GM12878 (cell line): ENCODE data around the gene CHCHD2. TPM values are rescaled to one million over a fixed set of nuclear protein-coding genes. Genes with fewer than 3 reads are reported as not detected.

Experiments
- ATAC-seq: fragments of 200-7000 bp; cut with Tn5 transposase; 3 replicates; pipeline ENCODE4 v1.9.1; 2020; ENCODE audit warnings: mild to moderate bottlenecking, moderate library complexity
- BruUV-seq: library from RNA; stranded (reverse); fragments of 400-500 nt; replicated peaks from 2 replicates; lab custom pipeline; 2021; lab: Mats Ljungman, UMichigan
- CTCF ChIA-PET: fragments of 300-600 bp; sonication (Branson Sonifier 250); formaldehyde crosslinking; extraction: SDS; loops from one replicate; lab custom pipeline; 2021; ENCODE audit warnings: inconsistent platforms; lab: Yijun Ruan, JAX
- POLR2A ChIA-PET: fragments of 350-600 bp; formaldehyde crosslinking; extraction: SDS; loops from one replicate; lab custom pipeline; 2021; ENCODE audit warnings: inconsistent platforms; lab: Charles Lee
- RAD21 ChIA-PET: fragments of 300-600 bp; sonication (Branson Sonifier 250); formaldehyde crosslinking; loops from one replicate; lab custom pipeline; 2023; ENCODE audit warnings: antibody characterized with exemption; ENCODE audit not compliant: unreplicated experiment; lab: Charles Lee
- SMC1A ChIA-PET: fragments of 300-600 bp; sonication (Branson Sonifier 250); formaldehyde crosslinking; loops from one replicate; lab custom pipeline; 2023; ENCODE audit not compliant: unreplicated experiment, uncharacterized antibody; lab: Charles Lee
- DNase-seq: peaks from one replicate; pipeline ENCODE4 v3.0.0-alpha.2; 2011; ENCODE audit warnings: low read depth, low spot score
- FAIRE-seq: peaks from 3 replicates; lab custom pipeline; 2011; peaks lifted over from hg19 to GRCh38; lab: Jason Lieb, UNC
- H2AFZ ChIP-seq: 2 replicates; pipeline ENCODE4 v1.6.0; 2011; ENCODE audit warnings: low read depth, low read length, control low read depth; ENCODE audit not compliant: control insufficient read depth
- H3K27ac ChIP-seq: 2 replicates; pipeline ENCODE4 v1.5.1; 2011; ENCODE audit warnings: control low read depth; ENCODE audit not compliant: control insufficient read depth, insufficient read depth
- H3K27me3 ChIP-seq, 2 experiments: replicated peaks in 1 of 2; 2 replicates each; pipeline versions ENCODE4 v1.6.0 to v1.6.1; 2011; ENCODE audit warnings: low read length in 1 of 2; ENCODE audit not compliant: control insufficient read depth in 2 of 2, insufficient read depth in 2 of 2
- H3K36me3 ChIP-seq, 2 experiments: 2 replicates each; pipeline ENCODE4 v1.5.1; 2011; ENCODE audit warnings: low read length in 1 of 2; ENCODE audit not compliant: control insufficient read depth in 2 of 2, insufficient read depth in 2 of 2
- H3K4me1 ChIP-seq: 2 replicates; pipeline ENCODE4 v1.6.1; 2011; ENCODE audit warnings: mild to moderate bottlenecking, low read length, moderate library complexity, mixed read lengths; ENCODE audit not compliant: control insufficient read depth, insufficient read depth
- H3K4me2 ChIP-seq: 2 replicates; pipeline ENCODE4 v1.6.0; 2011; ENCODE audit warnings: control low read depth; ENCODE audit not compliant: control insufficient read depth, insufficient read depth
- H3K4me3 ChIP-seq: fragments of 200-600 bp; sonication (generic); 2 replicates; pipeline ENCODE4 v1.5.1; 2016
- H3K79me2 ChIP-seq: 2 replicates; pipeline ENCODE4 v1.6.0; 2011; ENCODE audit warnings: low read length; ENCODE audit not compliant: control insufficient read depth, insufficient read depth
- H3K9ac ChIP-seq: 2 replicates; pipeline ENCODE4 v1.8.0; 2011; ENCODE audit warnings: low read length, control low read depth, mixed read lengths; ENCODE audit not compliant: control insufficient read depth, insufficient read depth
- H3K9me3 ChIP-seq: replicated peaks from 3 replicates; pipeline ENCODE4 v1.5.1; 2011; ENCODE audit warnings: mild to moderate bottlenecking, low read length; ENCODE audit not compliant: control insufficient read depth, insufficient read depth
- H4K20me1 ChIP-seq: 2 replicates; pipeline ENCODE4 v1.6.0; 2011; ENCODE audit not compliant: control insufficient read depth, insufficient read depth
- ASH2L ChIP-seq: fragments of 300-600, 200-600 bp; sonication (generic); IDR thresholded peaks from 2 replicates; pipeline ENCODE4 v1.6.1; 2017; ENCODE audit warnings: low read depth, mild to moderate bottlenecking, borderline replicate concordance
- BMI1 ChIP-seq: fragments of 450-650 bp; IDR thresholded peaks from 2 replicates; pipeline ENCODE4 v1.6.1; 2016; ENCODE audit warnings: mild to moderate bottlenecking, moderate library complexity, borderline replicate concordance
- BRCA1 ChIP-seq: IDR thresholded peaks from 2 replicates; pipeline ENCODE4 v1.6.1; 2011; ENCODE audit warnings: low read depth, low read length, improper control_type of control experiment
- CHD2 ChIP-seq: IDR thresholded peaks from 2 replicates; pipeline ENCODE4 v1.6.1; 2011; ENCODE audit warnings: low read depth, low read length, improper control_type of control experiment, borderline replicate concordance
- ETV6 ChIP-seq, 2 experiments: fragments of 450-650 bp in 1 of 2; IDR thresholded peaks in 1 of 2; conservative IDR thresholded peaks in 1 of 2; 2 replicates each; pipeline ENCODE4 v1.6.1; 2014; ENCODE audit warnings: antibody characterized with exemption in 1 of 2, borderline replicate concordance in 1 of 2, low read depth in 1 of 2, mild to moderate bottlenecking in 1 of 2, moderate library complexity in 1 of 2
- FOXM1 ChIP-seq: IDR thresholded peaks from 2 replicates; pipeline ENCODE4 v1.6.1; 2012; ENCODE audit warnings: low read depth, mild to moderate bottlenecking, inconsistent platforms, low read length, moderate library complexity
- IKZF2 ChIP-seq, 2 experiments: fragments of 450-650 bp; IDR thresholded peaks; 2 replicates each; pipeline ENCODE4 v1.6.1; 2017; ENCODE audit warnings: mild to moderate bottlenecking in 2 of 2, moderate library complexity in 2 of 2
- KLF5 ChIP-seq: fragments of 450-650 bp; IDR thresholded peaks from 2 replicates; pipeline ENCODE4 v1.6.1; 2014; ENCODE audit warnings: mild to moderate bottlenecking; ENCODE audit not compliant: partially characterized antibody
- LARP7 ChIP-seq: fragments of 450-650 bp; IDR thresholded peaks from 2 replicates; pipeline ENCODE4 v1.6.1; 2017; ENCODE audit warnings: mild to moderate bottlenecking
- MXI1 ChIP-seq: fragments of 150-350 bp; IDR thresholded peaks from 2 replicates; pipeline ENCODE4 v1.6.1; 2011; ENCODE audit warnings: low read depth, mild to moderate bottlenecking, inconsistent platforms, low read length, improper control_type of control experiment
- NFYA ChIP-seq: IDR thresholded peaks from 2 replicates; pipeline ENCODE4 v1.6.1; 2011; ENCODE audit warnings: low read depth, mild to moderate bottlenecking, low read length, improper control_type of control experiment, borderline replicate concordance
- NR2C2 ChIP-seq: IDR thresholded peaks from 2 replicates; pipeline ENCODE4 v1.6.1; 2011; ENCODE audit warnings: borderline replicate concordance, low read depth; ENCODE audit not compliant: control insufficient read depth, insufficient read length
- PAX8 ChIP-seq: fragments of 450-650 bp; IDR thresholded peaks from 2 replicates; pipeline ENCODE4 v1.6.1; 2017; ENCODE audit warnings: mild to moderate bottlenecking, moderate library complexity
- POU2F2 ChIP-seq: IDR thresholded peaks from 3 replicates; pipeline ENCODE4 v1.6.1; 2011; ENCODE audit warnings: low read depth, mild to moderate bottlenecking, low read length, borderline replicate concordance
- RB1 ChIP-seq: fragments of 450-650 bp; formaldehyde crosslinking; IDR thresholded peaks from 2 replicates; pipeline ENCODE4 v1.6.1; 2017; ENCODE audit warnings: mild to moderate bottlenecking, borderline replicate concordance
- RFX5 ChIP-seq: IDR thresholded peaks from 2 replicates; pipeline ENCODE4 v1.6.1; 2011; ENCODE audit warnings: low read depth, low read length, improper control_type of control experiment
- SIN3A ChIP-seq: IDR thresholded peaks from 2 replicates; pipeline ENCODE4 v1.6.1; 2012; ENCODE audit warnings: low read depth, low read length, improper control_type of control experiment
- SIX5 ChIP-seq: IDR thresholded peaks from 2 replicates; pipeline ENCODE4 v1.6.1; 2011; ENCODE audit warnings: mild to moderate bottlenecking, low read depth, low read length, moderate library complexity; ENCODE audit not compliant: severe bottlenecking
- SMAD1 ChIP-seq: fragments of 450-650 bp; IDR thresholded peaks from 2 replicates; pipeline ENCODE4 v1.6.1; 2018; ENCODE audit warnings: mild to moderate bottlenecking, low read depth; ENCODE audit not compliant: partially characterized antibody
- SMAD5 ChIP-seq: IDR thresholded peaks from 2 replicates; pipeline ENCODE4 v1.6.1; 2016; ENCODE audit warnings: antibody characterized with exemption, low read depth
- STAT3 ChIP-seq: IDR thresholded peaks from 2 replicates; pipeline ENCODE4 v1.6.1; 2011; ENCODE audit warnings: low read depth, low read length, improper control_type of control experiment
- ZNF207 ChIP-seq: fragments of 450-650 bp; IDR thresholded peaks from 2 replicates; pipeline ENCODE4 v1.6.1; 2014; ENCODE audit warnings: antibody characterized with exemption, mild to moderate bottlenecking, borderline replicate concordance
- WGBS: methylation state at CpG from one replicate; pipeline ENCODE4 v1.1.6; 2016; ENCODE audit warnings: low lambda C conversion rate; ENCODE audit not compliant: insufficient replicate concordance, insufficient coverage; ENCODE audit errors: missing lambda C conversion rate; 5-methylcytosine and 5-hydroxymethylcytosine counted together
- in situ Hi-C: fragments of 300-500 bp; cut with MboI; formaldehyde crosslinking; loops from 9 replicates; pipeline ENCODE4 v1.14.3; 2018; ENCODE audit warnings: mixed read lengths
- intact Hi-C: fragments of 100-400 bp; cut with micrococcal nuclease; formaldehyde crosslinking; loops from one replicate; pipeline ENCODE4 v1.14.2; 2022; ENCODE audit not compliant: unreplicated experiment
- polyA plus RNA-seq, 11 experiments: library from polyadenylated mRNA; depleted of rRNA in 4 of 11; unstranded in 6 of 11; stranded (reverse) in 5 of 11; fragments of >200 nt; fragmentation: Nextera tagmentation in 4 of 11; fragmentation: Illumina TruSeq in 1 of 11; extraction: Ambion mirVana in 4 of 11; extraction: Trizol in 1 of 11; gene quantifications; 1 replicate in 1 of 11; 2 replicates in 10 of 11; pipeline versions ENCODE4 v1.2.1 to v1.2.3, GENCODE V29; 2011 to 2016; ENCODE audit warnings: inconsistent platforms in 2 of 11, missing spikeins in 2 of 11, low read depth in 1 of 11
- total RNA-seq, 4 experiments: library from RNA; depleted of rRNA in 3 of 4; stranded (reverse); fragments of >200 nt in 3 of 4; fragmentation: Illumina TruSeq in 1 of 4; extraction: Trizol in 1 of 4; gene quantifications; 2 replicates each; pipeline versions ENCODE4 v1.2.1 to v1.2.3, GENCODE V29; 2013 to 2021
- TF ChIP-seq, protein P1 (sequence below): fragments of 150-350 bp; IDR thresholded peaks from 2 replicates; pipeline ENCODE4 v1.6.1; 2016; ENCODE audit warnings: low read depth, low read length

CHCHD2 gene
- total and polyA plus RNA-seq, 10 of the 15 experiments (the other 5 are each of a cell fraction or from before 2014, with no cell fraction given), result 97.8 to 1,291 (median 619) TPM

DNA sequence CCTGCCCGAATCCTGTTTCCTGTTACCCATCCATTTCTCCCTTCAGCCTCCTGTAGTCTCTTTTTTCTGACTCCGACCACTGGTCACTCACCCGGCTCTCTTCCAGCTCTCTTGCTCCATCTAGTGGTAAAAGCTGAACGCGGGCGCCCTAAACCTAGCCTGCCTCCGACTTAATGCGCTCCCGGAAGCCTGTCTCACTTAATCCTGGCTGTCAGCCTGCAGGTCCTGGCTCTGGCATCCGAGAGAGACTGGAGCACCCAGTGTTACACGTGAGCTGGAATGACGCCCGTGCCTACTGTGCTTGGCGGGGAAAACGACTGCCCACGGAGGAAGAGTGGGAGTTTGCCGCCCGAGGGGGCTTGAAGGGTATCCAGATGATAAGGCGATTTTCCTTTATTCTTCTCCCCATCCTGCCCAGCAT, 31.9 kb downstream of the CHCHD2 start:
- H3K4me1 ChIP-seq, result no peaks in the 10 kb centered on the region
- DNase-seq (no peak), FAIRE-seq (peak; percentile 92), ATAC-seq (peak; percentile 99)
- BruUV-seq, result TSS peak; percentile 29
- no peak overlapping the region for H3K4me2 ChIP-seq
- no peak overlapping the region for H3K9ac ChIP-seq
- H3K36me3 ChIP-seq, result peaks cover 1 to 12% of the 10 kb centered on the region in 2 experiments
- ChIA-PET CTCF (interaction anchor here (0.5 to 5.0 kb wide), 22 partner anchors 10 to 816 kb away, joined by 3 to 95 read pairs (median 4); partner anchors contain the start of genes CHCHD2, NIPSNAP2, PHKG1 and PSPH), SMC1A (interaction anchor here (0.7 to 3.4 kb wide), 7 partner anchors 54 to 433 kb away, joined by 3 to 23 read pairs (median 4); no protein-coding TSS in a partner anchor), RAD21 (interaction anchor here (1.1 to 3.1 kb wide), 5 partner anchors 23 to 433 kb away, joined by 4 to 18 read pairs (median 5); partner anchors contain the start of genes CCT6A and PSPH), POLR2A (interaction anchor here (1.0 kb wide), 1 partner anchor 9 kb away, joined by 3 read pairs; no protein-coding TSS in a partner anchor)
- H3K79me2 ChIP-seq, result no peaks in the 10 kb centered on the region
- H3K4me3 ChIP-seq, result no peak overlapping the region
- in situ Hi-C loops (loop anchor here (5.0 kb wide), 2 partner anchors 72 to 432 kb away; no protein-coding TSS in a partner anchor), intact Hi-C loops (loop anchor here (1.0 to 5.0 kb wide), 4 partner anchors 69 to 433 kb away; partner anchors contain the start of gene MRPS17)
- H3K27ac ChIP-seq, result no peak overlapping the region
- no peak overlapping the region; the same call in 1 of the 2 replicates for H2AFZ ChIP-seq
- WGBS, result 32% methylated on average over 19 of the region's 19 CpGs
- no peaks in the 10 kb centered on the region for H4K20me1 ChIP-seq
- H3K27me3 ChIP-seq, result no peaks in the 10 kb centered on the region
- no peaks in the 10 kb centered on the region for H3K9me3 ChIP-seq
- TF ChIP-seq ASH2L (no peak), SMAD5 (no peak), MXI1 (no peak), ZNF207 (0 out of 2 replicates have a peak, but pooled peaks have one; percentile 28), KLF5 (no peak), NR2C2 (no peak), SMAD1 (no peak), SIN3A (no peak), RB1 (no peak), CHD2 (no peak), BRCA1 (no peak), FOXM1 (peak; percentile 42; the same call in 1 of the 2 replicates), POU2F2 (no peak; the same call in 2 of the 3 replicates), IKZF2 (IDR thresholded peaks at IDR 0.05) (0 out of 4 replicates have a peak, but pooled peaks of 1 of the 2 experiments have one; percentile 11), BMI1 (no peak), SIX5 (no peak), LARP7 (no peak), PAX8 (no peak), RFX5 (no peak), ETV6 (conservative IDR thresholded peaks at IDR 0.05 in 1 of 2, IDR thresholded peaks at IDR 0.05 in 1 of 2; ENCODE audit: borderline replicate concordance in 1 of 2, low read depth in 1 of 2) (no peak), STAT3 (no peak), NFYA (no peak)
- TF ChIP-seq, protein P1, sequence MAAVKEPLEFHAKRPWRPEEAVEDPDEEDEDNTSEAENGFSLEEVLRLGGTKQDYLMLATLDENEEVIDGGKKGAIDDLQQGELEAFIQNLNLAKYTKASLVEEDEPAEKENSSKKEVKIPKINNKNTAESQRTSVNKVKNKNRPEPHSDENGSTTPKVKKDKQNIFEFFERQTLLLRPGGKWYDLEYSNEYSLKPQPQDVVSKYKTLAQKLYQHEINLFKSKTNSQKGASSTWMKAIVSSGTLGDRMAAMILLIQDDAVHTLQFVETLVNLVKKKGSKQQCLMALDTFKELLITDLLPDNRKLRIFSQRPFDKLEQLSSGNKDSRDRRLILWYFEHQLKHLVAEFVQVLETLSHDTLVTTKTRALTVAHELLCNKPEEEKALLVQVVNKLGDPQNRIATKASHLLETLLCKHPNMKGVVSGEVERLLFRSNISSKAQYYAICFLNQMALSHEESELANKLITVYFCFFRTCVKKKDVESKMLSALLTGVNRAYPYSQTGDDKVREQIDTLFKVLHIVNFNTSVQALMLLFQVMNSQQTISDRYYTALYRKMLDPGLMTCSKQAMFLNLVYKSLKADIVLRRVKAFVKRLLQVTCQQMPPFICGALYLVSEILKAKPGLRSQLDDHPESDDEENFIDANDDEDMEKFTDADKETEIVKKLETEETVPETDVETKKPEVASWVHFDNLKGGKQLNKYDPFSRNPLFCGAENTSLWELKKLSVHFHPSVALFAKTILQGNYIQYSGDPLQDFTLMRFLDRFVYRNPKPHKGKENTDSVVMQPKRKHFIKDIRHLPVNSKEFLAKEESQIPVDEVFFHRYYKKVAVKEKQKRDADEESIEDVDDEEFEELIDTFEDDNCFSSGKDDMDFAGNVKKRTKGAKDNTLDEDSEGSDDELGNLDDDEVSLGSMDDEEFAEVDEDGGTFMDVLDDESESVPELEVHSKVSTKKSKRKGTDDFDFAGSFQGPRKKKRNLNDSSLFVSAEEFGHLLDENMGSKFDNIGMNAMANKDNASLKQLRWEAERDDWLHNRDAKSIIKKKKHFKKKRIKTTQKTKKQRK, result no peak
